Stimulated activated memory B cell treated with anti-CD40 and anti-IgM and Interleukin-4, amounts not matched to agents 10 μg/mL and 1 μg/mL and 100 μg/mL, for 72 hours (primary cell): Measurements from ENCODE around the gene KHK.

Source experiments
- ATAC-seq: fragments of 150-1000 bp; cut with Tn5 transposase; 2 replicates; pipeline ENCODE4 v1.10.0; 2021
- H3K27ac Mint-ChIP-seq: one replicate; pipeline ENCODE4 v1.8.0; 2022; ENCODE audit warnings: mild to moderate bottlenecking, mixed read lengths
- H3K27me3 Mint-ChIP-seq: one replicate; pipeline ENCODE4 v1.8.0; 2022; ENCODE audit warnings: mixed read lengths
- H3K36me3 Mint-ChIP-seq: one replicate; pipeline ENCODE4 v1.8.0; 2022; ENCODE audit warnings: mixed read lengths
- H3K4me1 Mint-ChIP-seq: one replicate; pipeline ENCODE4 v1.8.0; 2022; ENCODE audit warnings: mixed read lengths
- H3K4me3 Mint-ChIP-seq: one replicate; pipeline ENCODE4 v1.8.0; 2022; ENCODE audit warnings: mild to moderate bottlenecking, moderate library complexity, mixed read lengths
- H3K9me3 Mint-ChIP-seq: one replicate; pipeline ENCODE4 v1.8.0; 2022; ENCODE audit warnings: mixed read lengths

Gene KHK

DNA sequence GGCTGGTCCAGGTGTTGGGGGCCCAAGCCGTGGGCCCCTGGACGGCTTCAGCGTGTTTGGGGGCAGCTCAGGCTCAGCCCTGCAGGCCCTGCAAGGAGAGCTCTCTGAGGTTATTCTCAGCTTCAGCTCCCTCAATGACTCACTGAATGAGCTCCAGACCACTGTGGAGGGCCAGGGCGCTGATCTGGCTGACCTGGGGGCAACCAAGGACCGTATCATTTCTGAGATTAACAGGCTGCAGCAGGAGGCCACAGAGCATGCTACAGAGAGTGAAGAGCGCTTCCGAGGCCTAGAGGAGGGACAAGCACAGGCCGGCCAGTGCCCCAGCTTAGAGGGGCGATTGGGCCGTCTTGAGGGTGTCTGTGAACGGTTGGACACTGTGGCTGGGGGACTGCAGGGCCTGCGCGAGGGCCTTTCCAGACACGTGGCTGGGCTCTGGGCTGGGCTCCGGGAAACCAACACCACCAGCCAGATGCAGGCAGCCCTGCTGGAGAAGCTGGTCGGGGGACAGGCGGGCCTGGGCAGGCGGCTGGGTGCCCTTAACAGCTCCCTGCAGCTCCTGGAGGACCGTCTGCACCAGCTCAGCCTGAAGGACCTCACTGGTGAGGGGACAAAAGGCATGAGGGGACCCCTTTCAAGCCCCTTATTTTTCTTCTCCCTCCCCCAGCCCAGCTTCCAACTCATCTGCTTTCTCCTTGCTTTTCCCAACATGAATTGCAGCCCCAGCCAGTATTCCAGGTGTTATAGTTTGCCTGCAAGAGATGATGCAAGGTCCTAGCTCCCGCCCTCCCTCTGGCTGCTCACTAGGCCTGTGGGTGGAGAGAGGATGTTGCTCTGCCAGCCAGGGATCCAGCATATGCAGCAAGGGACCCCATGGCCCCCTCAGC, 2.9 kb upstream of the KHK start:
- Mint-ChIP-seq H3K27ac (no peak overlapping the region), H3K36me3 (no peaks in the 10 kb centered on the region), H3K4me1 (peaks cover 38% of the 10 kb centered on the region), H3K9me3 (no peaks in the 10 kb centered on the region), H3K27me3 (no peaks in the 10 kb centered on the region), H3K4me3 (no peak overlapping the region)
- ATAC-seq, result no peak

DNA sequence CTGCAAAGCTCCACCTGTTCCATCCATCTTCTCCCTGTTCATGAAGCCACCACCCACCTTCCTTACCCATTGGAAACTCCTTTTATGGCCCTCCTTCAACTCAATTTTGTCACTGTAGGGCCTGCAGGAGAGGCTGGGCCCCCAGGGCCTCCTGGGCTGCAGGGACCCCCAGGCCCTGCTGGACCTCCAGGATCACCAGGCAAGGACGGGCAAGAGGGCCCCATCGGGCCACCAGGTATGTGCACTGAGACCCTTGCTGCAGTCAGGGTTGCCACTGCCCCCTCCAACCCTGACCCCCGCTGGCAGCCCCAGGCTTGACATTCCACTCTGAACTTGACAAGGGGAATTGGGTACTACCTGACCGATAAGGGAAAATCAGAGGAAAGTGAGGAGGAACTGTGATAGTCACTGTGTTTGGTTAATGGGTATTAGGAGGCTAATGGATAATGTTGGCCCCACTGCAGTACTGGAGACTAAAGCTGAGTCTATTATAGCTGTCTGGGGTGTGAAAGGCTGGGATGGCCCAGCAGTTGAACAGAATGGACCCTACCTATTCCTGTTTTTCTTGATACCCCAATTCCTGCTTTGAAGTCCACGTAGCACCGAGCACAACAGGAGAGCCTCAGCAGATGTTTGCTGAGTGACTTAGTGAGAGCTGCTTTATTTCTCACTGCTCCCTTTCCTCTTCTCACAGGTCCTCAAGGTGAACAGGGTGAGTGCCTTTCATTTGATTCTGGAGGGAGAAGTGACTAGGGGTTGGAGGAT, 2.1 kb upstream of the KHK start:
- H3K9me3 Mint-ChIP-seq, result no peaks in the 10 kb centered on the region
- H3K4me3 Mint-ChIP-seq, result no peak overlapping the region
- no peaks in the 10 kb centered on the region for H3K36me3 Mint-ChIP-seq
- peak overlapping the region; percentile 84 for H3K27ac Mint-ChIP-seq
- no peak for ATAC-seq
- H3K27me3 Mint-ChIP-seq, result no peaks in the 10 kb centered on the region
- H3K4me1 Mint-ChIP-seq, result peaks cover 38% of the 10 kb centered on the region

DNA sequence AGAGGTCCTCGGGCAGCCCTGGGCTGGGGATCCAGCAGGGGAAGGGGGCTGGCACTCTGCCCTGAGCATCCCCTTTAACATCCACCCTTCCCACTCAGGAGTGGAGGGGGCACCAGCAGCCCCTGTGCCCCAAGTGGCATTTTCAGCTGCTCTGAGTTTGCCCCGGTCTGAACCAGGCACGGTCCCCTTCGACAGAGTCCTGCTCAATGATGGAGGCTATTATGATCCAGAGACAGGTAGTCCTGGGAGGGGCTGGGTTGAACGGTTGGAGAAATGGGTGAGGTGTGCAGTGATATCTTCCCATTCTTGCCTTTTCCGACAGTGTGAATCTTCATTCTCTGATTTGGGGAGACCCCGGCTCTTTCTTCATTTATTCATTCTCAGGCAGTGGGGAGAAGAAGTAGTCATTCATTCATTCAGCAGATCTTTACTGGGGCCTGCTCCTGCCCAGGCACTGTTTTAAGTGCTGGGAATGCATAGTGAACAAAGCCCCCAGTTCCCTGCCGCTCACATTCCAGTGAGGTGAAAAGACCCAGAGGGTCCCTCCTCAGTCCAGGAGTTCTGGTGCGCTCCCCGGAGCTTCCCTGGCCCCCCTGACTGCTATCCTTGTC, 1.4 kb upstream of the KHK start:
- Mint-ChIP-seq H3K27ac (peak overlapping the region; percentile 84), H3K27me3 (no peaks in the 10 kb centered on the region), H3K9me3 (no peaks in the 10 kb centered on the region), H3K4me1 (peaks cover 34% of the 10 kb centered on the region), H3K36me3 (no peaks in the 10 kb centered on the region), H3K4me3 (peak overlapping the region; percentile 95)
- ATAC-seq, result no peak

DNA sequence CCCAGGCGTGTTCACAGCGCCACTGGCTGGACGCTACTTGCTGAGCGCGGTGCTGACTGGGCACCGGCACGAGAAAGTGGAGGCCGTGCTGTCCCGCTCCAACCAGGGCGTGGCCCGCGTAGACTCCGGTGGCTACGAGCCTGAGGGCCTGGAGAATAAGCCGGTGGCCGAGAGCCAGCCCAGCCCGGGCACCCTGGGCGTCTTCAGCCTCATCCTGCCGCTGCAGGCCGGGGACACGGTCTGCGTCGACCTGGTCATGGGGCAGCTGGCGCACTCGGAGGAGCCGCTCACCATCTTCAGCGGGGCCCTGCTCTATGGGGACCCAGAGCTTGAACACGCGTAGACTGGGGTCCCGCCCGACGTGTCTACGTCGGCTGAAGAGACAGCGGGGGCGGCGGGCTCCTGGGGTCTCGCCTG, 891 bp upstream of the KHK start:
- Mint-ChIP-seq H3K27me3 (no peaks in the 10 kb centered on the region), H3K36me3 (no peaks in the 10 kb centered on the region), H3K4me1 (peaks cover 29% of the 10 kb centered on the region), H3K27ac (peak overlapping the region; percentile 84), H3K9me3 (no peaks in the 10 kb centered on the region), H3K4me3 (peak overlapping the region; percentile 95)
- ATAC-seq, result no peak

DNA sequence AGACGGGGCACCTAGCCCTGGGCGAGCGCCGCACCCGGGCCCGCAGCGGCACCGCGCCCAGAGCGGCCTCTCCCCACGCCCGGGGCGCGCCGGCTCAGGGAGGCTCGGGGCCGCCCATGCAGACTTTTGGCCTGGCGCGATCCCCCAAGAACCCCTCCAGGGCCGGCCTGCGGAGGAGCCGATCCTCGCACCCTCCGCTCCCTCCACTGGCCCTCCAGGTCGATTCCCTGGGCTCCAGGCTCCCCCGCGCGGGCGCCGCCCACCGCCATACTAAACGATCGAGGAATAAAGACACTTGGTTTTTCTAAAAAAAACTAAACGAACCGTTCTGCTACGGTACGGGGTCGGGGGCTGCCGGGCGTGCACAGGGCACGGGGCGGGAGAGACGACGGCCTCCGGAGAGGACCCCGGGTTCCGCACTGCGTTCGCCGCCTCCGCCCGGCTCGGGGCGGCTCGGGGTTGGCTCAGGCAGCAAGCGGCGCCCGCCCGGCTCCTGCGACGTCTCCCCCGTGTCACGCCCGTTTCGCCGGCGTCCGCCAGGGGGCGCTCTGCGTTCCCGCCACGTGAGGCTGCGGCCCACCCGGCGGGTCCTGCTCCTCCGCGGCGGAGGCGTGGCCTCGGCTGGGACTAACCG, 365 bp upstream of the KHK start:
- H3K9me3 Mint-ChIP-seq, result no peaks in the 10 kb centered on the region
- H3K36me3 Mint-ChIP-seq, result no peaks in the 10 kb centered on the region
- no peaks in the 10 kb centered on the region for H3K27me3 Mint-ChIP-seq
- H3K27ac Mint-ChIP-seq, result peak overlapping the region; percentile 84
- H3K4me3 Mint-ChIP-seq, result peak overlapping the region; percentile 95
- peak; percentile 95 for ATAC-seq
- H3K4me1 Mint-ChIP-seq, result peaks cover 24% of the 10 kb centered on the region

DNA sequence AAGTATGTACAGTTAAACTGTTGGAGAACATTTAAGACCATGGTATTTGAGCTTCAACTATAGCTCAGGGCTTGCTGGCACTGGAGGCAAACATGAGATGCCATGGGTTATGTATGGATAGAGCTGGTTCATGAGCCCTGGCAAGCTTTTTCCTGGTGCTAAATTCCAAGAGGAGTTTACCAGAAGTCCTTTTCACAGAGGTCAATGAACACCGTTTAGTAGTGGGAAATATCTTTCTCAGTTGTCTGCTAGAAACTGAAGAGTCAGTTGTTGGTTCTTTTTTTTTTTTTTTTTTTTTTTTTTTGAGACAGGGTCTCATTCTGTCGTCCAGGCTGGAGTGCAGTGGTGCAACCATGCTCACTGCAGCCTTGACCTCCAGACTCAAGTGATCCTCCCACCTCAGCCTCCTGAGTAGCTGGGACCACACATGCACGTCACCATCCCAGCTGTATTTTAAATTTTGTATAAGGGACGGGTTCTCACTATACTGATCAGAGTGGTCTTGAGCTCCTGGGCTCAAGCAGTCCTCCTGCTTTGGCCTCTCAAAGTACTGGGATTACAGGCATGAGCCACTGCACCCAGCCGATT, 1.3 kb downstream of the KHK start:
- ATAC-seq, result no peak
- Mint-ChIP-seq H3K36me3 (no peaks in the 10 kb centered on the region), H3K27ac (no peak overlapping the region), H3K9me3 (no peaks in the 10 kb centered on the region), H3K4me3 (no peak overlapping the region), H3K27me3 (no peaks in the 10 kb centered on the region), H3K4me1 (peaks cover 18% of the 10 kb centered on the region)

DNA sequence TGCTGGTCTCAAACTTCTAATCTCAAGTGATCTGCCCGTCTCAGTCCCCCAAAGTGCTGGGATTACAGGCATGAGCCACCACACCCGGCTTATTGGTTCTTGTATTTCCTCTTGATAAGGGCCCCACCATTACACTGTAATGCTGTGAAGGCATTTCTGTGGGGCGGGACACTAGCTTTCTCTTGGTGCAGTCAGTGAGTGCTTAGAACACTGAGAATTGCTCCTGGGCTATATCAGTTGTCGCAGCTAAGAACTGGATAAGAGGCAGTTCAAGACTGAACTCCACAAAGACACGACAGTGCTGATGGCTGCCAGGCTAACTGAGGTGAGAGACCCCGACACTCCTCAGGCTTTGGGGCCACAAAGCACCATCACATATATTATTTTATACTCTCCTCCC, 2.1 kb downstream of the KHK start:
- H3K4me1 Mint-ChIP-seq, result peaks cover 18% of the 10 kb centered on the region
- no peaks in the 10 kb centered on the region for H3K27me3 Mint-ChIP-seq
- no peaks in the 10 kb centered on the region for H3K9me3 Mint-ChIP-seq
- no peak overlapping the region for H3K4me3 Mint-ChIP-seq
- H3K36me3 Mint-ChIP-seq, result no peaks in the 10 kb centered on the region
- H3K27ac Mint-ChIP-seq, result no peak overlapping the region
- ATAC-seq, result no peak

DNA sequence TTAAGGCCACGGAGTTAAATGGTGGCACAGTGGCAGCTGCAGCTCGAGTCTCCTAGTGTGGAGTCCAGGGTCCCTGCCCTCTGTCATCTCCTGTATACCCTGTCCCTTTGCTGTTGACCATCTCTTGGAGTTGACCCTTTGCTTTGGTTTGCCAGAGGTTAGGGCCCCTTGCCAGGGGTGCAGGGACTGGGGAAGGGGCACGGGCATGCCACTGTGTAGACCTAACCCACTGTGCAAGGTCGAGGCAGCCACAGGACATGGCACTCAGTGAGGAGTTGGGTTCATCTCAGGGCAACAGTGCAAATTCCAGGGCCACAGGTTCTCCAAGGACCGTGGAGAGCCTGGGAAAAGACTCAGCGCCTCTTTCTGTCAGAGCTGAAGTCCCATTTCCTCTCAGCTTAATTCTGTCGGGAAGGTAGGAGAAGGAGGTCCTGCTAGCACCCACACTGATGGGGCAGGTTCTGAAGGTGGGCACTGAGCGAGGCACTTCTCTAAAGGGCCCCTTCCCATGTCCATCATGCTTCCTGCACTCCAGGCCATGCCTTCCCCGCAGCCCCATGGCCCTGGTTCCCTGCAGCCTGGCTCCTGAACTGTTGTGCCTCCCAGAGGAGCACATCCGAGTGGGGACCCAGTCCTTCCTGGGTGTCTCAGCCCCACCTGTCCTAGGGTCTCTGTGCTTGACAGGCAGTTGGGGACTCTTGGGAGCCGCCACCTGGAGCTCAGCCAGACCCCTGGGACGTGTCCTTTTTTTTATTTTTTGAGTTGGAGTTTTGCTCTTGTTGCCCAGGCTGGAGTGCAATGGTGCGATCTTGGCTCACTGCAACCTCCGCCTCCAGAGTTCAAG, 2.8 kb downstream of the KHK start:
- no peak for ATAC-seq
- Mint-ChIP-seq H3K27me3 (no peaks in the 10 kb centered on the region), H3K4me1 (peaks cover 18% of the 10 kb centered on the region), H3K4me3 (no peak overlapping the region), H3K27ac (no peak overlapping the region), H3K36me3 (no peaks in the 10 kb centered on the region), H3K9me3 (no peaks in the 10 kb centered on the region)

DNA sequence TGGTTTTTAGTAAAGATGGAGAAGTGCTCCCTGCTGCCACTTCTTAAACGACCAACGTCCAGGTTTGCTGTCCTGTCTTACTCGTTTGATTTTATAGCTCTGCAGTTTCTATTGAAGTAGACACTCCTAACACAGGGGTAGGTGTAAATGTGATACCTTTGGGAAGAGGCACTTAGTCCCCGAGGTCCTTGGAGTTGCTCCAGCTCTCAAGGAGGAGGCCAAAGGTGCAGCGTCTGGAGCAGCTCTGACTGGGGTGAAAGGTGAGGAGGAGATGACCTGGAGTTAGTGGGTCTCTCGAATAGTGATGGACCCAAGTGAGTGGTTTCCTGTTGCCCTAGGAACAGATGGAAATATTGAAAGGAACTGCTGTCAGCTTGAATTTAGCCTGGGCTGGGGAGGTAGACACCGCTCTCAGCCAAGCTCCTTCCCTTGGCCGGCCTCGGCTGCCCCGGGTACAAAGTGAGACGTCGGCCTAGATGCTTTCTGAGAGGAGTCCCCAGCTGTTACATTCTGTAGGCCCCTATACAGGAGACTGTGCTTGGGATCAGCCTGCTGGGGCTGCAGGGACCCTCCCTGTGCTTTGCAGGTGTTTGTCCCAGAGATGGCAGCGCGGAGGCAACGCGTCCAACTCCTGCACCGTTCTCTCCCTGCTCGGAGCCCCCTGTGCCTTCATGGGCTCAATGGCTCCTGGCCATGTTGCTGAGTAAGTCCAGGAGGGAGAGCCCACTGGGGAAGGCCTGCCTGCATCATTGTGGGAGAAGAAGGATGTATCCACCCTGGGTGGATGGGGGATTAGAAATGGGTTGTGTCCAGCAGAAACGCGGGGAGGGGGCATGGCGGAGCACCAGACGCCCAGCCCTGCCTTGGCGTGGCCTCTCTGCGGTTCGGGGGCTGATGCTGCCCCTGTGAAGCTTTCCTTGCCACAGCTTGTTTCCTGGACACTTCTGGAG, 5.4 kb downstream of the KHK start:
- no peaks in the 10 kb centered on the region for H3K27me3 Mint-ChIP-seq
- H3K9me3 Mint-ChIP-seq, result no peaks in the 10 kb centered on the region
- no peak overlapping the region for H3K27ac Mint-ChIP-seq
- H3K4me1 Mint-ChIP-seq, result peaks cover 22% of the 10 kb centered on the region
- H3K4me3 Mint-ChIP-seq, result no peak overlapping the region
- no peaks in the 10 kb centered on the region for H3K36me3 Mint-ChIP-seq
- no peak for ATAC-seq

DNA sequence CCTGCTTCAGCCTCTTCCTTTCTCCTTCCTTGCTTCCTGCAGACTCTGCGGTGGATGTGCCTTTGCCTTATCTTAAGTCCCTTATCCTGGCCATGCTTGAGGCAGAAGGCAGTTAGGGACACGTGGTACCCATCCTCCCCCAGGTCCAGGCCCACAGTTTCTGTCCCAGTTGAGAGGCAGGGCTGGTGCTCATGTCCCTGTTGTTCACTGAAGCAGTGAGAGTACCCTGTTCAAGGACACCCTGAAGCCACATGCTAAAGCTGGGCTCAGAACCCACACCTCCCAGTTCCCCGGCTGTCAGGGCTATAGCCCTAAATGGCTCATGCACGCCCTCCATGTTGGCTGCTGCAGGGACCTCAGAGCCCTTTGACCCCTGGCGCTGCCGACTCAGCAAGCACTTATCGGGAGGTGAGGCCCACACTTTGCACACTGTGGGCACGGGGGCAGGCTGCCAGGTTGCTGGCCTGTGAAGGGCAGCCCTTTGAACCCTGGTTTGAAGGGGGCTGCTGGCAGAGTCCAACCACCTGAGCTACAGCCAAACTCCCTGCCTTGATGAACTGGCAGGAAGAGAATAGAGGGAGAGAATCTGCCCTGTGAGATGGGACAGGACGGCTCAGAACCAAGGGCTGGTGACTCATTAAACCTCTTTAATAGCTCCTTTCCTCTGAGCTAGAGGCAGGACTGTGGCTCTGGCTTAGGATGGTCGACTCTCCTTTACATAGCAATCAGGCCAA, 6.3 kb downstream of the KHK start:
- no peak for ATAC-seq
- Mint-ChIP-seq H3K27me3 (no peaks in the 10 kb centered on the region), H3K36me3 (no peaks in the 10 kb centered on the region), H3K27ac (no peak overlapping the region), H3K4me1 (peaks cover 16% of the 10 kb centered on the region), H3K9me3 (no peaks in the 10 kb centered on the region), H3K4me3 (no peak overlapping the region)

DNA sequence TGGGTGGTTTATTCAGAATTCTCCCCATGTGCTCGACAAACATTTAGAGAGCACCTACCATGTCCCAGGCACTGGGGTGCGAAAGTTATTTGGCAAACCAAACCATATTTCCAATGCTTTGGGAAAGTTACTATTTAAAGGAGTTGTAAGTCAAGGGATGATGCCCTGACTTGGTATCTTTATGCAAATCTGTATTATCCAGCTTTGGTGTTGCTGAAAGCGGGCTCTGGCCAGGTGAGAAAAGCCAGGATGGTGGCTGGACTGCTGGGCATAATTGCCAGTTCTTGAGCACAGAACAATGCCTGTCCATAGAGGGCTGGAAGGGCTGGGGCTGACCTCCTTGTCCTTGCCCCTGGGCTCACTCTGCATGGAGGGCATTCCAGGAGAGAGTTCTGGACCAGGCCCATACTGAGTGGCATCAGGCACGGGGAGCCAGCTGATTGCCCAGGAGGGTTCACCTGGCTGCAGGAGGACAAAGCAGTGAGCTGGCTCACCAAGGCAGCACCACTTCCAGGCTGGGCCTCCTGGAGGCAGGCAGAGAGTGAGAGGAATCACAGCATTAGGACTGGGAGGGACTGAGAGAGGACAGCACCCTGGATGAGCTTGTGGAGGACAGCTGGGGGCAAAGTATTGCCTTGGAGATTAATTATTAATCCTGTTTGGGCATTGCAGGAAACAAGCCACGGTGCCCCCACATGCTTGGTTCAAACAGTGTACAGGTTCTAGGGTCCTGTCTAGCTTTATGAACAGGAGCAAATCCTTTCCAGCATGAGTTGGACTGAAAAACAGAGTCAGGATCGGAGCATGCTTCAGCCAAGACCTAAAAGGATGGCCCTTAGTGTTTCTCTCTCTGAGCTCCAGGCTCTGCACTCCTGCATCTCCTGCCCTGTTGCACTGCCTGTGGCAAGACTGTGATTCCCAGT, 7.1 kb downstream of the KHK start:
- no peak for ATAC-seq
- H3K36me3 Mint-ChIP-seq, result no peaks in the 10 kb centered on the region
- H3K27me3 Mint-ChIP-seq, result no peaks in the 10 kb centered on the region
- H3K27ac Mint-ChIP-seq, result no peak overlapping the region
- no peak overlapping the region for H3K4me3 Mint-ChIP-seq
- peaks cover 19% of the 10 kb centered on the region for H3K4me1 Mint-ChIP-seq
- H3K9me3 Mint-ChIP-seq, result no peaks in the 10 kb centered on the region

DNA sequence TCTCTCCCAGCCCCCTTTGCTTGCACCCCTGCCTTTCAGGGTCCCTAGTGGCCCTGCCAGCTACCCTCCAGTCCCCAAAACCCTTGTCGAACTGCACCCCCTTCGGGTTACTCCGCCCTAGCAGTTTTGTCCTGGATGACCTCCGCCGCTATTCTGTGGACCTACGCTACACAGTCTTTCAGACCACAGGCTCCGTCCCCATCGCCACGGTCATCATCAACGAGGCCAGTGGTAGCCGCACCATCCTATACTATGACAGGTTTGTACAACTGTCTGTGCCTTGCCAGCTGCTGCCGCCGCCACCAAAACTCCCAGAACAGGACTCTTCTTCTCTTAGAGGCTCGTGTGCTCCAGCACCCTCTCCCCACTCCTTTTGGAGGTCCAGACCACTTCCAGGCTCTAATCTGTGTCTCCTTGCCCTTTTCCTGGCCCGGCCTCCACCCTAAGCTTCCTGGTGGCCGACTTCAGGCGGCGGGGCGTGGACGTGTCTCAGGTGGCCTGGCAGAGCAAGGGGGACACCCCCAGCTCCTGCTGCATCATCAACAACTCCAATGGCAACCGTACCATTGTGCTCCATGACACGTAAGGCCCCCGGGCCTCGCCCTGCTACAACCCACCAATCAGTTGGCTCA, 7.9 kb downstream of the KHK start:
- Mint-ChIP-seq H3K27ac (no peak overlapping the region), H3K4me1 (peaks cover 21% of the 10 kb centered on the region), H3K27me3 (no peaks in the 10 kb centered on the region), H3K36me3 (no peaks in the 10 kb centered on the region), H3K4me3 (no peak overlapping the region), H3K9me3 (no peaks in the 10 kb centered on the region)
- no peak for ATAC-seq
